Endothelial cell of umbilical vein (primary cell): ENCODE results near the gene PLXDC1. TPM values are rescaled to one million over a fixed set of nuclear protein-coding genes. Genes with fewer than 3 reads are reported as not detected.

Experiments
- BruUV-seq: library from RNA; stranded (reverse); fragments of 400-500 nt; replicated peaks from 2 replicates; lab custom pipeline; 2021; lab: Mats Ljungman, UMichigan
- CTCF ChIA-PET: fragments of 300-600, 350-600 bp; sonication (Branson Sonifier 250); formaldehyde crosslinking; loops from one replicate; lab custom pipeline; 2021; ENCODE audit warnings: antibody characterized with exemption, inconsistent platforms; lab: Charles Lee
- POLR2A ChIA-PET: fragments of 300-600, 350-600 bp; sonication (Branson Sonifier 250); formaldehyde crosslinking; loops from one replicate; lab custom pipeline; 2021; ENCODE audit warnings: antibody characterized with exemption, inconsistent platforms; lab: Charles Lee
- DNase-seq: peaks from one replicate; pipeline ENCODE4 v3.0.0-alpha.2; 2011; ENCODE audit warnings: low read depth, low spot score
- FAIRE-seq: peaks from 2 replicates; lab custom pipeline; 2011; peaks lifted over from hg19 to GRCh38; lab: Jason Lieb, UNC
- H2AFZ ChIP-seq: 2 replicates; pipeline ENCODE4 v1.6.0; 2012; ENCODE audit warnings: low read depth, low read length, control low read depth, inconsistent platforms
- H3K27ac ChIP-seq: 2 replicates; pipeline ENCODE4 v1.5.1; 2011; ENCODE audit warnings: low read depth, mild to moderate bottlenecking, control low read depth, low read length, moderate library complexity; ENCODE audit not compliant: insufficient read depth
- H3K27me3 ChIP-seq, 2 experiments: 2 replicates each; pipeline versions ENCODE4 v1.6.0 to v1.6.1; 2011; ENCODE audit warnings: low read length in 2 of 2, mixed read lengths in 1 of 2; ENCODE audit not compliant: control insufficient read depth in 2 of 2, insufficient read depth in 2 of 2
- H3K36me3 ChIP-seq, 2 experiments: 2 replicates in 1 of 2; 3 replicates in 1 of 2; pipeline ENCODE4 v1.5.1; 2011; ENCODE audit warnings: low read length in 2 of 2, mild to moderate bottlenecking in 1 of 2, moderate library complexity in 1 of 2; ENCODE audit not compliant: control insufficient read depth in 2 of 2, insufficient read depth in 2 of 2; ENCODE audit errors: extremely low read depth in 1 of 2
- H3K4me1 ChIP-seq: 3 replicates; pipeline ENCODE4 v1.5.1; 2011; ENCODE audit warnings: mild to moderate bottlenecking, low read length; ENCODE audit not compliant: control insufficient read depth, insufficient read depth; ENCODE audit errors: extremely low read depth
- H3K4me2 ChIP-seq: 2 replicates; pipeline ENCODE4 v1.6.1; 2011; ENCODE audit warnings: low read length, control low read depth, mixed read lengths; ENCODE audit not compliant: insufficient read depth
- H3K4me3 ChIP-seq, 3 experiments: fragments of 200-600 bp in 1 of 3; sonication (generic), shearing (Covaris generic) in 1 of 3; replicated peaks in 1 of 3; 2 replicates each; pipeline ENCODE4 v1.5.1; 2011 to 2016; ENCODE audit warnings: control low read depth in 3 of 3, low read length in 3 of 3, mild to moderate bottlenecking in 2 of 3, inconsistent platforms in 1 of 3, low read depth in 1 of 3, moderate library complexity in 1 of 3; ENCODE audit not compliant: insufficient read depth in 1 of 3
- H3K79me2 ChIP-seq: 2 replicates; pipeline ENCODE4 v1.6.0; 2012; ENCODE audit warnings: low read length, inconsistent platforms; ENCODE audit not compliant: control insufficient read depth, insufficient read depth
- H3K9ac ChIP-seq: replicated peaks from 2 replicates; pipeline ENCODE3; 2011; ENCODE audit warnings: low read length, control low read depth; ENCODE audit not compliant: insufficient read depth; ENCODE audit errors: extremely low read depth
- H3K9me1 ChIP-seq: replicated peaks from 3 replicates; pipeline ENCODE4 v1.6.0; 2011; ENCODE audit warnings: mild to moderate bottlenecking, low read length; ENCODE audit not compliant: control insufficient read depth, insufficient read depth; ENCODE audit errors: extremely low read depth
- H3K9me3 ChIP-seq: replicated peaks from 2 replicates; pipeline ENCODE4 v1.5.1; 2012; ENCODE audit warnings: low read length, inconsistent platforms; ENCODE audit not compliant: control insufficient read depth, insufficient read depth
- H4K20me1 ChIP-seq: replicated peaks from 2 replicates; pipeline ENCODE3; 2011; ENCODE audit warnings: mild to moderate bottlenecking, low read length; ENCODE audit not compliant: control insufficient read depth, insufficient read depth; ENCODE audit errors: extremely low read depth
- EZH2 ChIP-seq: IDR thresholded peaks from 2 replicates; pipeline ENCODE4 v1.6.1; 2012; ENCODE audit warnings: borderline replicate concordance, low read depth, mild to moderate bottlenecking, moderate library complexity, low read length, inconsistent platforms; ENCODE audit not compliant: severe bottlenecking
- FOS ChIP-seq: IDR thresholded peaks from 2 replicates; pipeline ENCODE4 v1.6.1; 2011; ENCODE audit warnings: mild to moderate bottlenecking, low read length, moderate library complexity, borderline replicate concordance; ENCODE audit not compliant: insufficient read depth
- GATA2 ChIP-seq: IDR thresholded peaks from 2 replicates; pipeline ENCODE4 v1.7.0; 2011; ENCODE audit warnings: low read depth, mild to moderate bottlenecking, moderate library complexity, mixed read lengths, low read length; ENCODE audit not compliant: insufficient read length, insufficient read depth
- JUN ChIP-seq: IDR thresholded peaks from 2 replicates; pipeline ENCODE4 v1.6.1; 2011; ENCODE audit warnings: borderline replicate concordance, low read depth; ENCODE audit not compliant: insufficient read length, insufficient read depth
- MAX ChIP-seq: IDR thresholded peaks from 2 replicates; pipeline ENCODE4 v1.6.1; 2011; ENCODE audit not compliant: insufficient read depth, insufficient read length
- POLR2A ChIP-seq: IDR thresholded peaks from 2 replicates; pipeline ENCODE4 v1.6.1; 2012; ENCODE audit warnings: low read depth, mild to moderate bottlenecking, control low read depth, low read length
- POLR2AphosphoS5 ChIP-seq: IDR thresholded peaks from 2 replicates; pipeline ENCODE4 v1.6.1; 2012; ENCODE audit warnings: low read depth, mild to moderate bottlenecking, control low read depth, low read length, moderate library complexity; ENCODE audit not compliant: insufficient read depth
- dilution Hi-C: fragments of 300-500 bp; cut with MboI; formaldehyde crosslinking; loops from one replicate; pipeline ENCODE4 v1.15.0; 2019; ENCODE audit warnings: low sequenced_read_pairs; ENCODE audit not compliant: extremely low pct_ligation_motif_present
- intact Hi-C: fragments of 100-400 bp; cut with micrococcal nuclease; formaldehyde crosslinking; loops from one replicate; pipeline ENCODE4 v1.10.0; 2022
- polyA plus RNA-seq, 4 experiments: library from polyadenylated mRNA; depleted of rRNA in 3 of 4; stranded (reverse) in 3 of 4; unstranded in 1 of 4; fragments of >200 nt; gene quantifications; 2 replicates each; pipeline versions ENCODE4 v1.2.1 to v1.2.3, GENCODE V29; 2011 to 2012; ENCODE audit warnings: missing spikeins in 1 of 4
- total RNA-seq: library from RNA; stranded (reverse); gene quantifications from 2 replicates; pipeline ENCODE4 v1.2.3, GENCODE V29; 2021

PLXDC1 gene
- total and polyA plus RNA-seq, 2 donors (not counting 3 experiments of a cell fraction or from before 2014, with no cell fraction given): 0.03 TPM; not detected in 1

GRCh38 chr17:39150104-39150634 is 1.3 kb downstream of the PLXDC1 start:
- Histone ChIP-seq H3K4me2 (no peak overlapping the region), H3K9ac (no peak overlapping the region), H3K9me3 (no peaks in the 10 kb centered on the region), H3K4me1 (peaks cover 8% of the 10 kb centered on the region), H3K27me3 (peaks cover 16 to 27% of the 10 kb centered on the region in 2 experiments), H3K9me1 (no peaks in the 10 kb centered on the region), H3K36me3 (no peaks in the 10 kb centered on the region), H3K79me2 (no peaks in the 10 kb centered on the region), H3K27ac (no peak overlapping the region), H4K20me1 (no peaks in the 10 kb centered on the region), H3K4me3 (no peak overlapping the region), H2AFZ (no peak overlapping the region)
- no TSS peak for BruUV-seq
- FAIRE-seq (no peak), DNase-seq (no peak)
- dilution Hi-C loops: no loop called here
- POLR2A ChIA-PET: no interaction called here
- CTCF ChIA-PET: interaction anchor here (14.1 kb wide), 1 partner anchor 166 kb away, joined by 550 read pairs; no protein-coding TSS in a partner anchor
- TF ChIP-seq FOS (no peak), GATA2 (no peak), EZH2 (no peak)
- intact Hi-C loops: loop anchor here (5.0 kb wide), 2 partner anchors 183 to 398 kb away; partner anchors contain the start of genes FBXO47 and PSMB3

- no peak overlapping the region for H3K4me3 ChIP-seq
- no peak overlapping the region for H3K27ac ChIP-seq
- H3K36me3 ChIP-seq: no peaks in the 10 kb centered on the region
- POLR2A ChIA-PET: no interaction called here
- no peaks in the 10 kb centered on the region for H3K9me1 ChIP-seq
- H3K27me3 ChIP-seq: peaks cover 16 to 27% of the 10 kb centered on the region in 2 experiments
- no peak for TF ChIP-seq POLR2AphosphoS5
- no peak for TF ChIP-seq MAX
- no peak for TF ChIP-seq JUN
- no peak for TF ChIP-seq POLR2A
- intact Hi-C loops: no loop called here
- no peaks in the 10 kb centered on the region for H3K4me1 ChIP-seq
- no peak overlapping the region for H2AFZ ChIP-seq
- dilution Hi-C loops: no loop called here
- DNase-seq (no peak), FAIRE-seq (no peak)
- no peak overlapping the region for H3K9ac ChIP-seq
- no TSS peak for BruUV-seq
- CTCF ChIA-PET: interaction anchor here (0.7 to 14.1 kb wide), 2 partner anchors 164 to 821 kb away, joined by 6 to 550 read pairs; no protein-coding TSS in a partner anchor
- no peaks in the 10 kb centered on the region for H3K9me3 ChIP-seq
- no peaks in the 10 kb centered on the region for H4K20me1 ChIP-seq
- H3K79me2 ChIP-seq: no peaks in the 10 kb centered on the region
- H3K4me2 ChIP-seq: no peak overlapping the region
These were observed 3.9 kb downstream of the PLXDC1 start for GRCh38 chr17:39147221-39148185.
